GM19438 (cell line): Measurements from ENCODE around the gene HVCN1.
A peak's percentile ranks its signal among the peaks of the same experiment; 100 is the strongest.
"Not testable (repeated sequence)": the region's sequence is repeated elsewhere in the genome, so short reads cannot be mapped to it uniquely, and the experiment has no call there.

Experiments used
- ATAC-seq: cut with Tn5 transposase; IDR thresholded peaks from one replicate; pipeline ENCODE4 v1.9.1; 2021; ENCODE audit warnings: low read depth; ENCODE audit not compliant: unreplicated experiment

HVCN1 gene

GRCh38 chr12:110668480-110669192 is 20.3 kb downstream of the HVCN1 start:
- peak; percentile 10 for ATAC-seq

- ATAC-seq, result no peak
Observed at GRCh38 chr12:110667671-110668070, 21.2 kb downstream of the HVCN1 start.

GRCh38 chr12:110666892-110667291 is 22.0 kb downstream of the HVCN1 start:
- ATAC-seq, result no peak

- ATAC-seq, result peak; percentile 87
Observed at GRCh38 chr12:110661337-110661972, 27.5 kb downstream of the HVCN1 start.

- ATAC-seq, result no peak
Observed at GRCh38 chr12:110658878-110659277, 30.0 kb downstream of the HVCN1 start.

- no peak for ATAC-seq
Observed at GRCh38 chr12:110658242-110658641, 30.7 kb downstream of the HVCN1 start.

- no peak for ATAC-seq
Observed at GRCh38 chr12:110657747-110658146, 31.2 kb downstream of the HVCN1 start.

- no peak for ATAC-seq
Observed at GRCh38 chr12:110656071-110656655, 32.8 kb downstream of the HVCN1 start.

GRCh38 chr12:110654238-110654637 is 34.7 kb downstream of the HVCN1 start:
- not testable (repeated sequence) for ATAC-seq

- ATAC-seq, result no peak
Observed at GRCh38 chr12:110649341-110649847, 39.5 kb downstream of the HVCN1 start.

GRCh38 chr12:110647631-110648040 is 41.3 kb downstream of the HVCN1 start:
- ATAC-seq, result peak; percentile 60

- ATAC-seq, result no peak
Observed at GRCh38 chr12:110641521-110641920, 47.4 kb downstream of the HVCN1 start.

- ATAC-seq, result no peak
Observed at GRCh38 chr12:110640275-110641025, 48.5 kb downstream of the HVCN1 start.

- no peak for ATAC-seq
Observed at GRCh38 chr12:110639336-110640141, 49.4 kb downstream of the HVCN1 start.

- no peak for ATAC-seq
Observed at GRCh38 chr12:110638796-110639195, 50.1 kb downstream of the HVCN1 start.

GRCh38 chr12:110637869-110638441 is 51.0 kb downstream of the HVCN1 start:
- no peak for ATAC-seq

- ATAC-seq, result no peak
Observed at GRCh38 chr12:110636516-110636915, 52.4 kb downstream of the HVCN1 start.

GRCh38 chr12:110635055-110635454 is 53.9 kb downstream of the HVCN1 start:
- ATAC-seq, result no peak

- no peak for ATAC-seq
Observed at GRCh38 chr12:110627500-110628195, 61.3 kb downstream of the HVCN1 start.
